ENCODE data around the gene UMOD. TPM values are rescaled to one million over a fixed set of nuclear protein-coding genes. Genes with fewer than 3 reads are reported as not detected.

The UMOD gene
- total and polyA plus RNA-seq, 9 of the 15 experiments (the other 6 are each of a cell fraction or from before 2014, with no cell fraction given), result not detected

GRCh38 chr16:20308801-20309590 is 43.5 kb downstream of the UMOD start:
- WGBS (ENCODE audit: insufficient coverage, low coverage, missing lambda C conversion rate), result 1% methylated on average over 4 of the region's 4 CpGs
- ATAC-seq (no peak), DNase-seq (ENCODE audit: extremely low read depth in 1 of 4, low spot score in 3 of 4) (no peak), FAIRE-seq (no peak)
- no peaks in the 10 kb centered on the region; a peak in 1 of 5 replicates for H3K27me3 ChIP-seq (ENCODE audit: control insufficient read depth in 2 of 2, insufficient read depth in 2 of 2, low read length in 2 of 2)
- no peaks in the 10 kb centered on the region for H3K36me3 ChIP-seq (ENCODE audit: control insufficient read depth, insufficient read depth, low read length)
- ChIA-PET CTCF (ENCODE audit: low intra/inter-chr PET ratio) (no interaction called here), POLR2A (no interaction called here)
- no peaks in the 10 kb centered on the region for H4K20me1 ChIP-seq (replicated peaks; ENCODE audit: control insufficient read depth, insufficient read depth, low read length)
- no peaks in the 10 kb centered on the region for H3K9me3 ChIP-seq (replicated peaks; ENCODE audit: control insufficient read depth, insufficient read depth, low read depth, low read length)
- no peaks in the 10 kb centered on the region for H3K4me1 ChIP-seq (replicated peaks in 1 of 2; ENCODE audit: control insufficient read depth in 2 of 2, insufficient read depth in 2 of 2, low read length in 2 of 2)
- no peak overlapping the region for H3K9ac ChIP-seq (ENCODE audit: insufficient read depth in 1 of 2, low read depth in 2 of 2, low read length in 2 of 2)
- H3K4me3 ChIP-seq, result no peak overlapping the region
- H3K4me2 ChIP-seq (ENCODE audit: insufficient read depth, low read length), result no peak overlapping the region
- H3K9me1 ChIP-seq (ENCODE audit: control insufficient read depth, insufficient read depth, low read length), result no peaks in the 10 kb centered on the region
- intact Hi-C loops (cut with micrococcal nuclease), result no loop called here
- H3K27ac ChIP-seq (ENCODE audit: extremely low read depth, low read depth, low read length), result no peak overlapping the region
- H3K79me2 ChIP-seq (ENCODE audit: control insufficient read depth, insufficient read depth, low read length), result no peaks in the 10 kb centered on the region
- in situ Hi-C loops (cut with MboI), result loop anchor here (10.0 kb wide), 1 partner anchor 704 kb away; no protein-coding TSS in a partner anchor
- TF ChIP-seq YY1 (IDR thresholded peaks at IDR 0.05; ENCODE audit: borderline replicate concordance in 1 of 3, control insufficient read depth in 1 of 3, extremely low read depth in 1 of 3, insufficient read depth in 3 of 3, insufficient read length in 1 of 3, insufficient replicate concordance in 2 of 3, low read depth in 1 of 3, low read length in 2 of 3) (no peak), AFF4 (CRISPR knock-in tag; IDR thresholded peaks at IDR 0.05) (no peak), SNAPC5 (CRISPR knock-in tag; IDR thresholded peaks at IDR 0.05) (no peak), NR2C1 (IDR thresholded peaks at IDR 0.05) (no peak), NR2C1 (tag; IDR thresholded peaks at IDR 0.05) (no peak), HMBOX1 (IDR thresholded peaks at IDR 0.05) (no peak), ZNF780A (CRISPR knock-in tag; IDR thresholded peaks at IDR 0.05) (no peak), ELF4 (CRISPR knock-in tag; IDR thresholded peaks at IDR 0.05) (no peak), ZNF668 (CRISPR knock-in tag; IDR thresholded peaks at IDR 0.05) (no peak), SMAD3 (CRISPR knock-in tag; conservative IDR thresholded peaks at IDR 0.05) (no peak), ZEB2 (IDR thresholded peaks at IDR 0.05) (no peak), MBD1 (CRISPR knock-in tag; IDR thresholded peaks at IDR 0.05) (no peak), ZNF778 (CRISPR knock-in tag; IDR thresholded peaks at IDR 0.05) (no peak), HEY1 (CRISPR knock-in tag; IDR thresholded peaks at IDR 0.05; ENCODE audit: borderline replicate concordance) (no peak), ZNF354B (CRISPR knock-in tag; IDR thresholded peaks at IDR 0.05) (no peak)
- no peak overlapping the region for H2AFZ ChIP-seq (ENCODE audit: low read depth, low read length)
- no TSS peak for BruUV-seq (replicated peaks)
